KOPT-K1 (cell line): ENCODE measurements around the gene BAG5.

Experiments used
- H3K27ac ChIP-seq: fragments of 200-600 bp; sonication (generic); 2 replicates; pipeline ENCODE4 v1.5.1; 2016; ENCODE audit warnings: antibody characterized with exemption, mild to moderate bottlenecking, low read depth, low read length; ENCODE audit not compliant: poor library complexity, severe bottlenecking
- H3K36me3 ChIP-seq: fragments of 200-600 bp; sonication (generic); 2 replicates; pipeline ENCODE4 v1.5.1; 2017; ENCODE audit warnings: antibody characterized with exemption, mild to moderate bottlenecking, low read length, moderate library complexity; ENCODE audit not compliant: insufficient read depth
- H3K9me3 ChIP-seq: fragments of 200-600 bp; sonication (generic); 2 replicates; pipeline ENCODE4 v1.5.1; 2017; ENCODE audit warnings: antibody characterized with exemption, low read length, mild to moderate bottlenecking; ENCODE audit not compliant: insufficient read depth, poor library complexity, severe bottlenecking

Gene BAG5

GRCh38 chr14:103556946-103557758 lies 5.3 kb downstream of the BAG5 start:
- no peaks in the 10 kb centered on the region for H3K9me3 ChIP-seq
- H3K27ac ChIP-seq, result no peak overlapping the region
- peaks cover 52% of the 10 kb centered on the region for H3K36me3 ChIP-seq

- Histone ChIP-seq H3K36me3 (peaks cover 49% of the 10 kb centered on the region), H3K9me3 (no peaks in the 10 kb centered on the region), H3K27ac (no peak overlapping the region)
Measured at GRCh38 chr14:103555559-103556337, 6.7 kb downstream of the BAG5 start.

GRCh38 chr14:103552846-103553210 lies 9.6 kb downstream of the BAG5 start:
- Histone ChIP-seq H3K27ac (no peak overlapping the region), H3K36me3 (peaks cover 20% of the 10 kb centered on the region), H3K9me3 (no peaks in the 10 kb centered on the region)

GRCh38 chr14:103552011-103552845 lies 10.2 kb downstream of the BAG5 start:
- H3K36me3 ChIP-seq, result peaks cover 14% of the 10 kb centered on the region
- no peak overlapping the region for H3K27ac ChIP-seq
- no peaks in the 10 kb centered on the region for H3K9me3 ChIP-seq

- H3K27ac ChIP-seq, result no peak overlapping the region
- peaks cover 5% of the 10 kb centered on the region for H3K36me3 ChIP-seq
- no peaks in the 10 kb centered on the region for H3K9me3 ChIP-seq
Measured at GRCh38 chr14:103551338-103551762, 11.1 kb downstream of the BAG5 start.

GRCh38 chr14:103550451-103551337 lies 11.8 kb downstream of the BAG5 start:
- peaks cover 5% of the 10 kb centered on the region; the same call in 1 of the 2 replicates for H3K36me3 ChIP-seq
- no peaks in the 10 kb centered on the region for H3K9me3 ChIP-seq
- no peak overlapping the region for H3K27ac ChIP-seq

GRCh38 chr14:103549361-103550311 lies 12.8 kb downstream of the BAG5 start:
- Histone ChIP-seq H3K36me3 (peaks cover under 1% of the 10 kb centered on the region; the same call in 1 of the 2 replicates), H3K27ac (no peak overlapping the region), H3K9me3 (no peaks in the 10 kb centered on the region)

GRCh38 chr14:103548463-103549351 lies 13.8 kb downstream of the BAG5 start:
- H3K36me3 ChIP-seq, result no peaks in the 10 kb centered on the region; the same call in 1 of the 2 replicates
- H3K9me3 ChIP-seq, result no peaks in the 10 kb centered on the region
- no peak overlapping the region for H3K27ac ChIP-seq

GRCh38 chr14:103547941-103548462 lies 14.5 kb downstream of the BAG5 start:
- Histone ChIP-seq H3K9me3 (no peaks in the 10 kb centered on the region), H3K36me3 (no peaks in the 10 kb centered on the region), H3K27ac (no peak overlapping the region)

GRCh38 chr14:103547455-103547940 lies 15.0 kb downstream of the BAG5 start:
- H3K27ac ChIP-seq, result no peak overlapping the region
- H3K36me3 ChIP-seq, result no peaks in the 10 kb centered on the region
- H3K9me3 ChIP-seq, result no peaks in the 10 kb centered on the region

- Histone ChIP-seq H3K36me3 (no peaks in the 10 kb centered on the region), H3K9me3 (no peaks in the 10 kb centered on the region), H3K27ac (no peak overlapping the region)
Measured at GRCh38 chr14:103546652-103547454, 15.6 kb downstream of the BAG5 start.
